ENCODE results near the gene PPARG. TPM values are rescaled to one million over a fixed set of nuclear protein-coding genes. Genes with fewer than 3 reads are reported as not detected.

PPARG gene
- total and polyA plus RNA-seq, 10 of the 15 experiments (the other 5 are each of a cell fraction or from before 2014, with no cell fraction given) = 0.06 to 0.86 (median 0.12) TPM; not detected in 5

GRCh38 chr3:12413721-12414255 lies 124.9 kb downstream of the PPARG start:
- intact Hi-C loops (cut with micrococcal nuclease; ENCODE audit: unreplicated experiment) = no loop called here
- H3K27ac ChIP-seq (ENCODE audit: control insufficient read depth, insufficient read depth) = no peak overlapping the region
- H3K9me3 ChIP-seq (replicated peaks; ENCODE audit: control insufficient read depth, insufficient read depth, low read length) = no peaks in the 10 kb centered on the region
- no peaks in the 10 kb centered on the region; the same call in 1 of the 2 replicates for H4K20me1 ChIP-seq (ENCODE audit: control insufficient read depth, insufficient read depth)
- H3K4me1 ChIP-seq (ENCODE audit: control insufficient read depth, insufficient read depth, low read length) = no peaks in the 10 kb centered on the region
- no peak overlapping the region for H3K4me2 ChIP-seq (ENCODE audit: control insufficient read depth, insufficient read depth)
- H3K36me3 ChIP-seq (ENCODE audit: control insufficient read depth in 2 of 2, insufficient read depth in 2 of 2, low read length in 1 of 2) = no peaks in the 10 kb centered on the region
- H2AFZ ChIP-seq (ENCODE audit: control insufficient read depth, low read depth, low read length) = no peak overlapping the region
- ATAC-seq (no peak), FAIRE-seq (no peak), DNase-seq (ENCODE audit: low read depth, low spot score) (no peak)
- no peak overlapping the region for H3K9ac ChIP-seq (ENCODE audit: control insufficient read depth, insufficient read depth, low read length)
- ChIA-PET CTCF (no interaction called here), SMC1A (ENCODE audit: uncharacterized antibody, unreplicated experiment) (interaction anchor here (0.6 kb wide), 1 partner anchor 96 kb away, joined by 3 read pairs; no protein-coding TSS in a partner anchor), RAD21 (ENCODE audit: unreplicated experiment) (no interaction called here), POLR2A (interaction anchor here (0.7 kb wide), 1 partner anchor 213 kb away, joined by 5 read pairs; no protein-coding TSS in a partner anchor)
- in situ Hi-C loops (cut with MboI) = no loop called here
- WGBS (ENCODE audit: insufficient coverage, insufficient replicate concordance, low lambda C conversion rate, missing lambda C conversion rate) = 0% methylated on average over 1 of the region's 1 CpG
- H3K4me3 ChIP-seq = no peak overlapping the region
- H3K79me2 ChIP-seq (ENCODE audit: control insufficient read depth, insufficient read depth, low read length) = no peaks in the 10 kb centered on the region
- no peak for TF ChIP-seq CREB1 (IDR thresholded peaks at IDR 0.05; ENCODE audit: low read depth)
- TF ChIP-seq, protein P1, sequence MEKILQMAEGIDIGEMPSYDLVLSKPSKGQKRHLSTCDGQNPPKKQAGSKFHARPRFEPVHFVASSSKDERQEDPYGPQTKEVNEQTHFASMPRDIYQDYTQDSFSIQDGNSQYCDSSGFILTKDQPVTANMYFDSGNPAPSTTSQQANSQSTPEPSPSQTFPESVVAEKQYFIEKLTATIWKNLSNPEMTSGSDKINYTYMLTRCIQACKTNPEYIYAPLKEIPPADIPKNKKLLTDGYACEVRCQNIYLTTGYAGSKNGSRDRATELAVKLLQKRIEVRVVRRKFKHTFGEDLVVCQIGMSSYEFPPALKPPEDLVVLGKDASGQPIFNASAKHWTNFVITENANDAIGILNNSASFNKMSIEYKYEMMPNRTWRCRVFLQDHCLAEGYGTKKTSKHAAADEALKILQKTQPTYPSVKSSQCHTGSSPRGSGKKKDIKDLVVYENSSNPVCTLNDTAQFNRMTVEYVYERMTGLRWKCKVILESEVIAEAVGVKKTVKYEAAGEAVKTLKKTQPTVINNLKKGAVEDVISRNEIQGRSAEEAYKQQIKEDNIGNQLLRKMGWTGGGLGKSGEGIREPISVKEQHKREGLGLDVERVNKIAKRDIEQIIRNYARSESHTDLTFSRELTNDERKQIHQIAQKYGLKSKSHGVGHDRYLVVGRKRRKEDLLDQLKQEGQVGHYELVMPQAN (conservative IDR thresholded peaks at IDR 0.05) = no peak
- TF ChIP-seq, protein P2, sequence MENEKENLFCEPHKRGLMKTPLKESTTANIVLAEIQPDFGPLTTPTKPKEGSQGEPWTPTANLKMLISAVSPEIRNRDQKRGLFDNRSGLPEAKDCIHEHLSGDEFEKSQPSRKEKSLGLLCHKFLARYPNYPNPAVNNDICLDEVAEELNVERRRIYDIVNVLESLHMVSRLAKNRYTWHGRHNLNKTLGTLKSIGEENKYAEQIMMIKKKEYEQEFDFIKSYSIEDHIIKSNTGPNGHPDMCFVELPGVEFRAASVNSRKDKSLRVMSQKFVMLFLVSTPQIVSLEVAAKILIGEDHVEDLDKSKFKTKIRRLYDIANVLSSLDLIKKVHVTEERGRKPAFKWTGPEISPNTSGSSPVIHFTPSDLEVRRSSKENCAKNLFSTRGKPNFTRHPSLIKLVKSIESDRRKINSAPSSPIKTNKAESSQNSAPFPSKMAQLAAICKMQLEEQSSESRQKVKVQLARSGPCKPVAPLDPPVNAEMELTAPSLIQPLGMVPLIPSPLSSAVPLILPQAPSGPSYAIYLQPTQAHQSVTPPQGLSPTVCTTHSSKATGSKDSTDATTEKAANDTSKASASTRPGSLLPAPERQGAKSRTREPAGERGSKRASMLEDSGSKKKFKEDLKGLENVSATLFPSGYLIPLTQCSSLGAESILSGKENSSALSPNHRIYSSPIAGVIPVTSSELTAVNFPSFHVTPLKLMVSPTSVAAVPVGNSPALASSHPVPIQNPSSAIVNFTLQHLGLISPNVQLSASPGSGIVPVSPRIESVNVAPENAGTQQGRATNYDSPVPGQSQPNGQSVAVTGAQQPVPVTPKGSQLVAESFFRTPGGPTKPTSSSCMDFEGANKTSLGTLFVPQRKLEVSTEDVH (IDR thresholded peaks at IDR 0.05; ENCODE audit: low read depth, partially characterized antibody) = no peak
- TF ChIP-seq, protein P3, sequence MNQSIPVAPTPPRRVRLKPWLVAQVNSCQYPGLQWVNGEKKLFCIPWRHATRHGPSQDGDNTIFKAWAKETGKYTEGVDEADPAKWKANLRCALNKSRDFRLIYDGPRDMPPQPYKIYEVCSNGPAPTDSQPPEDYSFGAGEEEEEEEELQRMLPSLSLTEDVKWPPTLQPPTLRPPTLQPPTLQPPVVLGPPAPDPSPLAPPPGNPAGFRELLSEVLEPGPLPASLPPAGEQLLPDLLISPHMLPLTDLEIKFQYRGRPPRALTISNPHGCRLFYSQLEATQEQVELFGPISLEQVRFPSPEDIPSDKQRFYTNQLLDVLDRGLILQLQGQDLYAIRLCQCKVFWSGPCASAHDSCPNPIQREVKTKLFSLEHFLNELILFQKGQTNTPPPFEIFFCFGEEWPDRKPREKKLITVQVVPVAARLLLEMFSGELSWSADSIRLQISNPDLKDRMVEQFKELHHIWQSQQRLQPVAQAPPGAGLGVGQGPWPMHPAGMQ (IDR thresholded peaks at IDR 0.05; ENCODE audit: borderline replicate concordance) = no peak
- peaks cover 2 to 3% of the 10 kb centered on the region in 2 experiments; a peak in 3 of 4 replicates for H3K27me3 ChIP-seq (replicated peaks in 1 of 2; ENCODE audit: control insufficient read depth in 2 of 2, insufficient read depth in 2 of 2, low read length in 1 of 2)
- no TSS peak for BruUV-seq (replicated peaks)
